Measurements from ENCODE around the gene LAMA5. TPM values are rescaled to one million over a fixed set of nuclear protein-coding genes. Genes with fewer than 3 reads are reported as not detected.

The LAMA5 gene
- total RNA-seq, 1 donor, result 11.1 TPM

DNA sequence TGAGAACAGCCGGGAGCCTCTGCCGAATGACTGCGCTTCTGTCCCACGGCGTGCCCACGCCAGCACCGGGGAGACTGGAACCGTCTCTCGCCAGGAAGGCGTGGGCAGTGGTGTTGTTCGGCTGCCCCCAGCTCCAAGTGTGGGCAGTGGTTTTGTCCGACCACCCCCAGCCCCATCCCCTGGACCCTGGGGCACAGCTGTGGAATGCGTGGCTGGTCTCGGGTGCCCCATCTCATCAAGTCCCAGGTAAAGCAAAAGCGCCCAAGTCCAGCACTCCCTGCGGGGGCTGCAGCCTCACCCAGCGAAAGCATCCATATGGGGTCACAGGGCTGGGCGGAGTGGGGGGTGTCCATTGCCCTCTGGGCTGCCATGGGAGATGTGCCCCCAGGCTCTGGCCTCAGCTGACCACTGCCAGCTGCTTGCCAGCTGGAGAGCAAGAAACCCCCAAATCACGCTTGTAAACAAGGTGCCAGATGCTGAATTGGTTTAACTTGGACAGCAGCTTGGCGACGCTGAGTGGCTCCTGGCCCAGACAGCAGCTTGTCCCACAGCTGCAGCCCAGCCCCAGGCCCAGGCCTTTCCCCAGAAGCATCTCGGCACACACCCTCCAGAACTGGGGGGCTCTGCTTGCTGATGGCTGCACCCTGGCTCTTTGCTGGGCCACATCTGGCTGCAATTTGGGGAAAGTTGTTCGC lies 35.5 kb upstream of the LAMA5 start:
- no peak overlapping the region for H3K4me3 ChIP-seq (ENCODE audit: low read depth, low read length)
- TF ChIP-seq, protein P1, sequence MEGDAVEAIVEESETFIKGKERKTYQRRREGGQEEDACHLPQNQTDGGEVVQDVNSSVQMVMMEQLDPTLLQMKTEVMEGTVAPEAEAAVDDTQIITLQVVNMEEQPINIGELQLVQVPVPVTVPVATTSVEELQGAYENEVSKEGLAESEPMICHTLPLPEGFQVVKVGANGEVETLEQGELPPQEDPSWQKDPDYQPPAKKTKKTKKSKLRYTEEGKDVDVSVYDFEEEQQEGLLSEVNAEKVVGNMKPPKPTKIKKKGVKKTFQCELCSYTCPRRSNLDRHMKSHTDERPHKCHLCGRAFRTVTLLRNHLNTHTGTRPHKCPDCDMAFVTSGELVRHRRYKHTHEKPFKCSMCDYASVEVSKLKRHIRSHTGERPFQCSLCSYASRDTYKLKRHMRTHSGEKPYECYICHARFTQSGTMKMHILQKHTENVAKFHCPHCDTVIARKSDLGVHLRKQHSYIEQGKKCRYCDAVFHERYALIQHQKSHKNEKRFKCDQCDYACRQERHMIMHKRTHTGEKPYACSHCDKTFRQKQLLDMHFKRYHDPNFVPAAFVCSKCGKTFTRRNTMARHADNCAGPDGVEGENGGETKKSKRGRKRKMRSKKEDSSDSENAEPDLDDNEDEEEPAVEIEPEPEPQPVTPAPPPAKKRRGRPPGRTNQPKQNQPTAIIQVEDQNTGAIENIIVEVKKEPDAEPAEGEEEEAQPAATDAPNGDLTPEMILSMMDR (IDR thresholded peaks at IDR 0.05; ENCODE audit: insufficient read depth, low read length), result no peak
- DNase-seq (ENCODE audit: low read depth), result no peak

DNA sequence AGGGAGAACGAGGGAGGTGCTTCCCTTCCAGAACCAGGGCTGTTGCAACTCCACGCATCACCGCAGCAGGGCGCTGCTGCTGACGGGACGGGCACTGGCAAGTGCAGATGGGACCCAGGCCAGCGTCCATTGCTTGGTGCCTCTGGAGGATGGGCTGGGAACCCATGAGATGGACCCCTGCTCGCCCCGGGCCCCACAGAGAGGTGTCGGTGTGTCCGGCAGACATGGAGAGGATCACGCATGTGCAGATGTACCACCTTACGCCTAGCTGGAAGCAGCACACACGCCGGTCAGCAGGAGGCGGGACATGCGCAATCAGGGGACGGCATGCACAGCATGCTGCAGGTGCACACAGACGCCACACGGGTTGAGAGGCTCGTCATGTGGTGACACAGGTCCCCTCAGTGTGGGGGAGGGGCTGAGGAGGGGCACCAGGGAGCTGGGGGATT lies 34.2 kb upstream of the LAMA5 start:
- TF ChIP-seq, protein P1 (IDR thresholded peaks at IDR 0.05; ENCODE audit: insufficient read depth, low read length), result peak; percentile 24
- H3K4me3 ChIP-seq (ENCODE audit: low read depth, low read length), result no peak overlapping the region
- DNase-seq (ENCODE audit: low read depth), result no peak

DNA sequence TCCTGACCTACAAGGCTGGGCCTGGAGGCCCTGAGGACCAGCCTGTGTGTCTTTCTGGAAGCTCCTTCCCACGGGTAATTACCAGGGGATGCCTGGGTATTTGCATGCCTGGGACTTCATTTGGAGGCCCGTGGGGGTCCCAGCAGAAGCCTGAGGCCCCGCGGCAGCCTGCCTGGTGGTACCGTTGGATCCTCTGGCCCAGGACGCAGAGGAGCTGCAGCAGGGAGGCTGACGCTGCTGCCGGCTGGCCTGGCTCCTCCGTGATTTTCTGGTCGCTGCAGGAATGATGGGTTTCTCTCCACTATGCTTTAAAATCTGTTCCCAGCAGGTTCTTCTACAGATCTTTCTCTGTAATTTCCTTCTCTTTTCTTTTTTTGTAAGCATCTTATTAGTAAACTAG lies 33.4 kb upstream of the LAMA5 start:
- no peak for DNase-seq (ENCODE audit: low read depth)
- TF ChIP-seq, protein P1 (IDR thresholded peaks at IDR 0.05; ENCODE audit: insufficient read depth, low read length), result no peak
- no peak overlapping the region for H3K4me3 ChIP-seq (ENCODE audit: low read depth, low read length)

DNA sequence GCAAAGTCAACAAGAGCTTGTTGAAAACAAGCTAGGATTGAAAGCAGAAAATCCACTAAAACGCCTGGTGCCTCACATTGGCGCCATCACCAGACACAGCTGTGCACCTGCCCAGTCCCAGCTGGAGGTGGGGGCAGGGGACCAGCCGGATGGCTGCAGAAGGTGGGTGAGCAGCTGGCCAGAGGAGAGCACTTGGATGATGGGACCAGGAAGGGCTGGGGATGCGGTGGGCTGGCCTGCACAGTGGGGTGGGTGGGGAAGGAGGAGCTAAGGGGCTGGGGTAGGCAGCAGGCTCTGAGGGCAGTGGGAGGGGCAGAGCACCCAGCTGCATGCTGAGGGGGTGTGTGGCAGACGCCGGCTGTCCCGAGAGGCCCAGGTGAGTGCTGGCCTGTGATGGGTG lies 32.9 kb upstream of the LAMA5 start:
- H3K4me3 ChIP-seq (ENCODE audit: low read depth, low read length), result no peak overlapping the region
- TF ChIP-seq, protein P1 (IDR thresholded peaks at IDR 0.05; ENCODE audit: insufficient read depth, low read length), result no peak
- no peak for DNase-seq (ENCODE audit: low read depth)

DNA sequence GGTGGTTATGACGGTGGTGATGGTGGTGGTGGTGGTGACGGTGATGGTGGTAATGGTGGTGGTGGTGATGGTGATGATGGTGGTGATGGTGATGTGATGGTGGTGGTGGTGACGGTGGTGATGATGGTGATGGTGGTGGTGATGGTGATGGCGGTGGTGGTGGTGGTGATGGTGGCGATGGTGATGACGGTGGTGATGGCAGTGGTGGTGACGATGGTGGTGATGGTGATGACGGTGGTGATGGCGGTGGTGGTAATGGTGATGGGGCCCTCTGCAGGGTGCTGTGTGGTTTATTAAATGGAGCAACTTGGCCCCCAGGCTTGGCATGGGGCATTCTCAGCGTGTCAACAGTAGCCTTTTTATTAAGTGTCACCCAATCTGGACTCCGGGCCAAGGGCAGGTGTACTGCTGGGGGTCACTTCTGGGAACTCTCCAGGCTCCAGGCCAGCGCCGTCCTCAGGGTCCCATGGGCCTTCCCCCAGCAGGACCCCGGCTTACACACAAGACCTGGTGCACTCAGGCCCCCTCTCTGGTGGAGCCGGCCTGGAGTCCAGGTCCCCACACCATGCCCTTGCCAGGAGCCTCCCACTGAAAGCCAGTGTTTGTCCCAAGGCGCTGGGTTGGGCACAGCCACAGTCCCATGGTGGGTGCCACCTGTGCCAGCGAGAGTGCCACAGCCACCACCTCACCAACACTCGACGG lies 31.2 kb upstream of the LAMA5 start:
- TF ChIP-seq, protein P1 (IDR thresholded peaks at IDR 0.05; ENCODE audit: insufficient read depth, low read length), result no peak
- no peak overlapping the region for H3K4me3 ChIP-seq (ENCODE audit: low read depth, low read length)
- no peak for DNase-seq (ENCODE audit: low read depth)

DNA sequence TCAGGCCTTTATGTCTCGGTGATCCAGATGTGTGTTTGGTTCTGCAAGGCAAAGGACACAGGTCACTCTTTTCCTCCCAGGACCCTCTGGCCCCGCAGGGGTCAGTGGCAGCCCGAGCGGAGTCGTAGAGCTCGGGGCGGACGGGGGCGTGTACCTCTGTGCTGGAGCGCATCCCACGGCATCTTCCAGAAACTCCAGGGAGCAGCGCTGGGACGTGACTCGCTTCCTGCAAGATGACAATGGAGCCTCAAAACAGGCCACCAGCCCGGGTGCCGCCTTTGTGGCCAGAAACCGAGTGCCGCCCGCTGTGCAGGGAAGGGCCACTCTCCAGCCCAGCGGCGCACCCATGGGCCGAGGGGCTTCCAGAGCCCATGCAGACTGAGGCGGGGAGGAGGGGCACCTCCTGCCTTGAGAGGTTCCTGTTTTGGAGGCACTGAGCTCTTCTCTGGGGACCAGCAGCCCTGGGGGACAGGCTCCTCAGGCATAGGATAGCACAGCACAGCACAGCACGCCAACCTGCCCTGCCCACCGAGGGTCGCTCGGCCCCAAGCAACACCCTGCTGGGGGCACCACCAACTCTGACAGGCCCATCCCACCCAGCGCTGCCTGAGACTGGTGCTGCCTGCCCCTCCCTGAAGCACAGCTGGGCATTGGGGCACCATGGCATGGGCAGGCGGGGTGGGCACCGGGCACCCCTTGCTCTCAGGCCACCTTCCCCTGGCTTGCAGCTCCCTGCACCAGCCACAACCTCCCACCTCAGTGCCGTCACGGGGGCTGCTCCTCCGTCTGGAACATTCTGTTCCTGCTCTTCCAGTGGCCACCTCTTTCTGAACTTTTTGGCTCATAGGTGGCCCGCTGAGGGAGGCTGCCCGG lies 29.5 kb upstream of the LAMA5 start:
- no peak for DNase-seq (ENCODE audit: low read depth)
- H3K4me3 ChIP-seq (ENCODE audit: low read depth, low read length), result no peak overlapping the region
- TF ChIP-seq, protein P1 (IDR thresholded peaks at IDR 0.05; ENCODE audit: insufficient read depth, low read length), result no peak

Measured in fibroblast of the aortic adventitia (primary cell).